Right lobe of liver (tissue), 6 donors: ENCODE data around the gene TXN2. TPM values are rescaled to one million over a fixed set of nuclear protein-coding genes. Genes with fewer than 3 reads are reported as not detected.

ENCODE experiments used
- ATAC-seq, 4 donors: fragments of 200-7000 bp; cut with Tn5 transposase; one replicate each; pipeline ENCODE4 v1.9.1; 2020; ENCODE audit warnings: mild to moderate bottlenecking in 4 of 4, moderate library complexity in 4 of 4
- DNase-seq, 3 donors: peaks; one replicate each; pipeline ENCODE4 v3.0.0-alpha.2; 2020
- H3K27ac ChIP-seq, 3 donors: fragments of 200-600 bp; one replicate each; pipeline ENCODE4 v1.8.0; 2022
- H3K27me3 ChIP-seq, 2 donors: fragments of 200-600 bp; one replicate each; pipeline ENCODE4 v1.8.0; 2022
- H3K36me3 ChIP-seq, 4 donors: fragments of 200-600 bp; sonication (generic) in 1 of 4; one replicate each; pipeline versions ENCODE4 v1.5.1 to v1.8.0; 2017 to 2022; ENCODE audit warnings: control low read depth in 1 of 4
- H3K4me1 ChIP-seq, 4 donors: fragments of 200-600 bp; sonication (generic) in 1 of 4; one replicate each; pipeline versions ENCODE4 v1.5.1 to v1.8.0; 2017 to 2022; ENCODE audit warnings: control low read depth in 1 of 4
- H3K4me3 ChIP-seq, 3 donors: fragments of 200-600 bp; one replicate each; pipeline ENCODE4 v1.8.0; 2022
- H3K9me3 ChIP-seq, 4 donors: fragments of 200-600 bp; sonication (generic) in 1 of 4; one replicate each; pipeline versions ENCODE4 v1.5.1 to v1.8.0; 2017 to 2022; ENCODE audit warnings: control low read depth in 1 of 4
- POLR2A ChIP-seq: fragments of 450-650 bp; IDR thresholded peaks from one replicate; pipeline ENCODE4 v1.6.1; 2017; ENCODE audit warnings: antibody characterized with exemption, mild to moderate bottlenecking
- WGBS: methylation state at CpG from one replicate; pipeline ENCODE4 v1.1.6; 2018; ENCODE audit warnings: low coverage, low lambda C conversion rate; ENCODE audit not compliant: insufficient coverage; ENCODE audit errors: missing lambda C conversion rate; 5-methylcytosine and 5-hydroxymethylcytosine counted together
- intact Hi-C, 2 donors: fragments of 100-400 bp; cut with DNase I; formaldehyde crosslinking; loops; one replicate each; pipeline versions ENCODE4 v1.11.2 to v1.14.1; 2022
- total RNA-seq, 6 experiments: library from RNA; depleted of rRNA in 2 of 6; stranded (reverse); fragments of >200 nt in 2 of 6; fragmentation: NEBNext Ultra II Directional in 3 of 6; extraction: Animal tissue kit (Norgen Biotek cat#: 25700) in 3 of 6; gene quantifications; one replicate each; pipeline versions ENCODE4 v1.1.0 to v1.2.4, GENCODE V29; 2016 to 2023
- TF ChIP-seq, protein P1 (sequence below), 4 donors: fragments of 200-600 bp in 3 of 4; fragments of 450-650 bp in 1 of 4; IDR thresholded peaks; one replicate each; pipeline versions ENCODE4 v1.5.1 to v1.8.0; 2016 to 2022; ENCODE audit warnings: antibody characterized with exemption in 4 of 4, mild to moderate bottlenecking in 2 of 4
- donor health status: DM: no; HTN: yes; CAD: no.
- donor health status: DM: no; HTN: no; CAD: no.
- donor health status: DM: no; HTN: no; CAD: no.
- donor health status: DM: no; HTN: yes; CAD: no.
- donor health status: DM: no; HTN: yes; CAD: no.

The TXN2 gene
- total RNA-seq, 6 experiments from 2014 or later, result 56.0 to 94.8 (median 67.2) TPM

DNA sequence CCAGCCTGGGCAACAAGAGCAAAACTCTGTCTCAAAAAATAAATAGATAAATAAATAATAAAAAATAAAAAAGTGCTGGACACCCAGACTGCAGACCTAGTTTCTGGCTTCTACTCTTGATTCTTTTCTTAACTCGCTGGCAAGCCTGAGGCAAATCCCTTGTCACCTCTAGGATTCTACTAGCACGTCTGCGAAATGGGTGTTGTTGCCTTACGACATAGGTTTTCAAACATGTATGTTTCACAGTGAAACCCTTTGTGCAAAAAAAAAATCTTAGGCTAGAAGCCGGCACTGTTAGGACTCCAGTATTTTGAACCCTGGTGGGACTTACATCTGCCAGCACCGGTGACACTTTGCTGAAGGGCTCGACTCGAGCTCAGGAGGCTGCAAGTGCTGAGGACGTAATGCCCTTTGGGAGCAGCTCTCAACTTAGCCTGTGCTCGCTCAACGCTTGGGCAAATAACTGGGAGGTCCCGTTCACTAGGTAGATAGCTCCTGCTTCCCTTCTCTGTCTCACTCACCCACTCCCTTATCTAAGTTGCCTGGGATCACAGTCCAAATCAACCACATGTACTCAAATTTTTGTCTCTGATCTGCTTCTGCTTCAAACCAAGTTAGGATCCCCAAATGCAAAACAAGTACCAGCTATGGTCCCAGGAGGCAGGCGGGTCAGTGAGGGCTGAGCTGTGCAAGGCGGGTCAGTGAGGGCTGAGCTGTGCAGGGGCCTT, 59.0 kb downstream of the TXN2 start:
- intact Hi-C loops, result no loop called here
- DNase-seq, result no peak
- TF ChIP-seq POLR2A, result no peak
- TF ChIP-seq, protein P1, sequence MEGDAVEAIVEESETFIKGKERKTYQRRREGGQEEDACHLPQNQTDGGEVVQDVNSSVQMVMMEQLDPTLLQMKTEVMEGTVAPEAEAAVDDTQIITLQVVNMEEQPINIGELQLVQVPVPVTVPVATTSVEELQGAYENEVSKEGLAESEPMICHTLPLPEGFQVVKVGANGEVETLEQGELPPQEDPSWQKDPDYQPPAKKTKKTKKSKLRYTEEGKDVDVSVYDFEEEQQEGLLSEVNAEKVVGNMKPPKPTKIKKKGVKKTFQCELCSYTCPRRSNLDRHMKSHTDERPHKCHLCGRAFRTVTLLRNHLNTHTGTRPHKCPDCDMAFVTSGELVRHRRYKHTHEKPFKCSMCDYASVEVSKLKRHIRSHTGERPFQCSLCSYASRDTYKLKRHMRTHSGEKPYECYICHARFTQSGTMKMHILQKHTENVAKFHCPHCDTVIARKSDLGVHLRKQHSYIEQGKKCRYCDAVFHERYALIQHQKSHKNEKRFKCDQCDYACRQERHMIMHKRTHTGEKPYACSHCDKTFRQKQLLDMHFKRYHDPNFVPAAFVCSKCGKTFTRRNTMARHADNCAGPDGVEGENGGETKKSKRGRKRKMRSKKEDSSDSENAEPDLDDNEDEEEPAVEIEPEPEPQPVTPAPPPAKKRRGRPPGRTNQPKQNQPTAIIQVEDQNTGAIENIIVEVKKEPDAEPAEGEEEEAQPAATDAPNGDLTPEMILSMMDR (IDR thresholded peaks at IDR 0.05), result no peak
- no peak overlapping the region for H3K4me3 ChIP-seq
- H3K36me3 ChIP-seq, result no peaks in the 10 kb centered on the region
- peak in 1 of 4 donors; percentile 12 for ATAC-seq
- WGBS, result 72% methylated on average over 10 of the region's 14 CpGs
- H3K27ac ChIP-seq, result no peak overlapping the region
- H3K9me3 ChIP-seq, result no peaks in the 10 kb centered on the region
- peaks cover 0 to 22% (median 5%) of the 10 kb centered on the region in 4 donors for H3K4me1 ChIP-seq
- no peaks in the 10 kb centered on the region for H3K27me3 ChIP-seq

DNA sequence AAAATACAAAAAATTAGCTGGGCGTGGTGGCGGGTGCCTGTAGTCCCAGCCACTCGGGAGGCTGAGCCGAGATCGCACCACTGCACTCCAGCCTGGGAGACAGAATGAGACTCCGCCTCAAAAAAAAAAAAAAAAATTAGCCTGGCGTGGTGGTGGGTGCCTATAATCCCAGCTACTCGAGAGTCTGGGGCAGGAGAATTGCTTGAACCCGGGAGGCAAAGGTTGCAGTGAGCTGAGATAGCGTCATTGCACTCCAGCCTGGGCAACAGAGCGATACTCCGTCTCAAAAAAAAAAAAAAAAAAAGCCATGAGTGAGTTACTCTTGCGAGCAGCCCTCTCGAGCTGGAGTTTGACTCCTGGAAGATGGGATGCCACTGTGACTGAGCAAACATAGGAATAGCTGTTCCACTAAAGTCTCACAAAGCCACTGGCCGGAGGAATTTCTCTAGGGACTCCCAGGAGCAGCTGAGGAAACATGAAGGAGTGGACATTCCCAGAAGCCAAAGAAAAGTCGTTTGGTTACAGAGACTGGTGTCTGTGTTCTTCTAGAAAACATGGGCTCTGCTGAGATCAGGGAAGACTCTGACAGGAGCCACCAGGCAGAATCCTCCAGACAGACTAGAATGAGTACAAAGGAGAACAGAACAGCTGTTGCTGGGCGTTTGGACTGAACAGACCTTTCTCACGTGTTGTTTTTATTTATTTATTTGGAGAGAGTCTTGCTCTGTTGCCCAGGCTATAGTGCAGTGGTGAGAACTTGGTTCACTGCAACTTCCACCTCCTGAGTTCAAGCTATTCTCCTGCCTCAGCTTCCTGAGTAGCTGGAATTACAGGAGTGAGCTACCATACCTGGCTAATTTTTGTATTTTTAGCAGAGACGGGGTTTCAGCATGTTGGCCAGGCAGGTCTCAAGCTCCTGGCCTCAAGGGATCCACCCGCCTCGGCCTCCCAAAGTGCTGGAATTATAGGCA, 61.2 kb downstream of the TXN2 start:
- intact Hi-C loops, result no loop called here

DNA sequence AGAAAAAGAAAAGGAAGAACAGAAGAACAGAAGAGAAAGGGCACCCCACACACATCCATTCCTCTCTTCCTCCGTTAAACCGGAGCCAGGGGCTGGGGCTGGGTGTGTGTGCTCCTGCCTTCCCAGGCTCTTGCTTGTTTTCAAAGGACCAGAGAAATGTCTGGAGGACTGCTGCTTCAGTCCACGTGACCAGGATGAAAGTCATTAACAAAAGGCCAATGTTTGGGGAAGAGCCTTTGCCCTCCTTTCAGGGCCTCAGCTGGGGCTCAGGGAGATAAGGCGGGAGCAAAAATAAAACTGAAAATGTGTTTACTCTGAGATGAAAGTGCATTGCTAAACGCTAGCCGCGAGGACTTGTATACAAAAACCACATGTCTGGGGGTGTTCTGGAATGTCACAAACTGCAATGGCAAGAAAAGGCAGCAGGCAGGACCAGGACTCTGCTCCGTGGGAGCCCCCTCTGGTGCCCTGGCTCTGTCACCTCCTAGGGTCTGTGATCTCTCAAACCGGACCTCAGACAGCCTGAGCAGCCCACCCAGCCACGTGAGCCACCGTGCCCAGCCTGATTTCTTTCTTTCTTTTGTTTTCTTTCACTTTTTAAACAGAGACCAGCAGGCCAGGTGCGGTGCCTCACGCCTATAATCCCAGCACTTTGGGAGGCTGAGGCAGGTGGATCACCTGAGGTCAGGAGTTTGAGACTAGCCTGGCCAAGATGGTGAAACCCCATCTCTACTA, 62.1 kb downstream of the TXN2 start:
- ATAC-seq (peak; percentile 75 to 85 (median 84)), DNase-seq (peak; percentile 51 to 70 (median 63))
- H3K4me1 ChIP-seq, result peaks cover 0 to 22% (median 5%) of the 10 kb centered on the region in 4 donors
- 8% methylated on average over 12 of the region's 13 CpGs for WGBS
- TF ChIP-seq POLR2A, result no peak
- TF ChIP-seq, protein P1 (IDR thresholded peaks at IDR 0.05), result no peak
- no peaks in the 10 kb centered on the region for H3K36me3 ChIP-seq
- H3K9me3 ChIP-seq, result no peaks in the 10 kb centered on the region
- intact Hi-C loops, result no loop called here
- peak overlapping the region; percentile 12 to 38 (median 36) for H3K4me3 ChIP-seq
- no peaks in the 10 kb centered on the region for H3K27me3 ChIP-seq
- H3K27ac ChIP-seq, result peak overlapping the region; percentile 79 to 88 (median 83)

More for the DNA sequence above, 61.2 kb downstream of the TXN2 start:
- peak overlapping the region in 2 of 3 donors; percentile 36 to 38 for H3K4me3 ChIP-seq
- WGBS, result 44% methylated on average over 13 of the region's 21 CpGs
- peaks cover 0 to 22% (median 5%) of the 10 kb centered on the region in 4 donors for H3K4me1 ChIP-seq
- no peaks in the 10 kb centered on the region for H3K9me3 ChIP-seq
- H3K27ac ChIP-seq, result peak overlapping the region; percentile 79 to 88 (median 83)
- H3K36me3 ChIP-seq, result no peaks in the 10 kb centered on the region
- H3K27me3 ChIP-seq, result no peaks in the 10 kb centered on the region
- TF ChIP-seq, protein P1 (IDR thresholded peaks at IDR 0.05), result no peak
- TF ChIP-seq POLR2A, result no peak
- ATAC-seq (peak; percentile 3 to 21 (median 20)), DNase-seq (no peak)

DNA sequence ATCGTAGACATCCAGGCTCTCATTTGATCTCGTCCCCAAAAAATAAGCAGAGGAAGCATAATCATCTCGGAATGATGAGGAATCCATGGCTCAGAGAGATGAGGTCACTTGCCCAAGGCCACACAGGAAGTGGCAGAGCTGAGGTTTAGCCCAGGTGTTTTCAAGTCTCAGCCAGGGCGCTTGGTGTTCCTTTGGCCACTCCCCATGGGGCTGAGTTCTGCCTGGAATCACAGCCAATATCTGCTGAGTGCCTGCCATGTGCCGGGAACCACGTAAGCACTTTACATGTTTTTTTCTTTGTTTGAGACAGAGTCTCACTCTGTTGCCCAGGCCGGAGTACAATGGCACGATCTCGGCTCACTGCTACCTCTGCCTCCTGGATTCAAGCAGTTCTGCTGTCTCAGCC, 64.2 kb downstream of the TXN2 start:
- H3K4me3 ChIP-seq, result no peak overlapping the region
- peaks cover 0 to 22% (median 5%) of the 10 kb centered on the region in 4 donors for H3K4me1 ChIP-seq
- no peaks in the 10 kb centered on the region for H3K27me3 ChIP-seq
- no peaks in the 10 kb centered on the region for H3K9me3 ChIP-seq
- no peaks in the 10 kb centered on the region for H3K36me3 ChIP-seq
- peak overlapping the region in 2 of 3 donors; percentile 33 to 43 for H3K27ac ChIP-seq
- no peak for TF ChIP-seq POLR2A
- TF ChIP-seq, protein P1 (IDR thresholded peaks at IDR 0.05), result no peak
- DNase-seq (peak in 2 of 3 donors; percentile 48 to 63), ATAC-seq (peak; percentile 38 to 66 (median 50))
- WGBS, result 39% methylated on average over 5 of the region's 9 CpGs
- intact Hi-C loops, result no loop called here
